GM12865 (cell line): ENCODE measurements around the gene TOP2B.

Source experiments
- DNase-seq: peaks from one replicate; pipeline ENCODE4 v3.0.0; 2010; ENCODE audit warnings: low read depth
- H3K4me3 ChIP-seq: 2 replicates; pipeline ENCODE4 v1.5.1; 2011; ENCODE audit warnings: mild to moderate bottlenecking, low read depth, low read length, control low read depth
- CTCF ChIP-seq: IDR thresholded peaks from 2 replicates; pipeline ENCODE4 v1.5.1; 2011; ENCODE audit warnings: low read length, control low read depth, low read depth, inconsistent platforms; ENCODE audit not compliant: insufficient read depth; ENCODE audit errors: missing control alignments

Gene TOP2B

GRCh38 chr3:25697553-25697952 lies 32.8 kb upstream of the TOP2B start:
- no peak for DNase-seq
- H3K4me3 ChIP-seq: no peak overlapping the region
- no peak for TF ChIP-seq CTCF

GRCh38 chr3:25695731-25696420 lies 31.2 kb upstream of the TOP2B start:
- no peak overlapping the region for H3K4me3 ChIP-seq
- no peak for DNase-seq
- no peak for TF ChIP-seq CTCF

GRCh38 chr3:25693238-25693637 lies 28.5 kb upstream of the TOP2B start:
- H3K4me3 ChIP-seq: no peak overlapping the region
- no peak for DNase-seq
- TF ChIP-seq CTCF: no peak

GRCh38 chr3:25692341-25692740 lies 27.6 kb upstream of the TOP2B start:
- H3K4me3 ChIP-seq: no peak overlapping the region
- no peak for TF ChIP-seq CTCF
- no peak for DNase-seq

GRCh38 chr3:25690768-25691533 lies 26.2 kb upstream of the TOP2B start:
- no peak overlapping the region for H3K4me3 ChIP-seq
- DNase-seq: no peak
- no peak for TF ChIP-seq CTCF

- no peak for DNase-seq
- no peak overlapping the region for H3K4me3 ChIP-seq
- TF ChIP-seq CTCF: no peak
Measured at GRCh38 chr3:25689226-25689625, 24.5 kb upstream of the TOP2B start.
